ENCODE data around the gene RAP1GDS1.
"Not testable (repeated sequence)": the region's sequence is repeated elsewhere in the genome, so short reads cannot be mapped to it uniquely, and the experiment has no call there.

The RAP1GDS1 gene

DNA sequence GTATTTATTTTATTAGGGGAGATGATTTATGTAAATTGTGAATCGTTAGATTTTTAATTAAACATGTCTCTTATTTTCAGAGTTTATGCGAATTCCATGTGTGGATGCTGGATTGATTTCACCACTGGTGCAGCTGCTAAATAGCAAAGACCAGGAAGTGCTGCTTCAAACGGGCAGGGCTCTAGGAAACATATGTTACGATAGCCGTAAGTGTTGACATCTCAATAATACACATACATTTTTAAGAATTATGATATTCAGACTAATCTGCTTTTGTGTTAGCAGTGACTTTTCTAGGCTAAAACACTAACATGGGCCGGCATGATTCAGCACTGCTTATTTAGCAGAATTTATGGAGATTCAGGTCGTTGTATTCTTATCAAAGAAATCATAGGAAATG is 91.2 kb downstream of the RAP1GDS1 start:
- Histone ChIP-seq H2AFZ (ENCODE audit: low read length, unreplicated experiment) (no peak overlapping the region), H3K36me3 (ENCODE audit: insufficient read depth, low read length) (peaks cover 11% of the 10 kb centered on the region), H3K4me3 (ENCODE audit: low read depth, low read length) (no peak overlapping the region), H3K27me3 (ENCODE audit: insufficient read depth, low read length) (no peaks in the 10 kb centered on the region), H3K4me1 (ENCODE audit: control insufficient read depth, insufficient read depth, low read length, unreplicated experiment) (no peaks in the 10 kb centered on the region), H3K27ac (ENCODE audit: low read depth, low read length) (no peak overlapping the region), H3K79me2 (ENCODE audit: control insufficient read depth, insufficient read depth, low read length, unreplicated experiment) (peaks cover 18% of the 10 kb centered on the region)

DNA sequence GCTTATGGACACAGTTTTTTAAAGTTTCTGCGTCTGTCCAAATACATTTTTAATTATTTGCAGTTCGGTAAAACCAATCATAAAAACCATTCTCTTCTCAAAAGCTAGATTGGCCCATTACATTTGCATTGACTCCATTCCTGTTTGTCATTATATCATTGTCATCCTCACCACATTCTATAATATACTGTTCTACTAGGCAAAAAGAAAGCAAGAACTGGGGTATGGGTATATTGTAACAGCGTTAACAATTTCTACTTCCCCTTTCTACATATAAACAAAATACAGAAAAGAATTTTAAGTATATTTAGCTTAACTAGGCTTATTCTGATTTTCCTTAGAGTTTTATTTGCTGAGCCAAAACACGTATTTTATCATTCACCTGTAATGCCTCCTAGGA is 91.8 kb downstream of the RAP1GDS1 start:
- H3K4me3 ChIP-seq (ENCODE audit: low read depth, low read length), result no peak overlapping the region
- no peak overlapping the region for H2AFZ ChIP-seq (ENCODE audit: low read length, unreplicated experiment)
- no peak overlapping the region for H3K27ac ChIP-seq (ENCODE audit: low read depth, low read length)
- no peaks in the 10 kb centered on the region for H3K27me3 ChIP-seq (ENCODE audit: insufficient read depth, low read length)
- H3K4me1 ChIP-seq (ENCODE audit: control insufficient read depth, insufficient read depth, low read length, unreplicated experiment), result no peaks in the 10 kb centered on the region
- peaks cover 18% of the 10 kb centered on the region for H3K79me2 ChIP-seq (ENCODE audit: control insufficient read depth, insufficient read depth, low read length, unreplicated experiment)
- peaks cover 7% of the 10 kb centered on the region; the same call in 1 of the 2 replicates for H3K36me3 ChIP-seq (ENCODE audit: insufficient read depth, low read length)

DNA sequence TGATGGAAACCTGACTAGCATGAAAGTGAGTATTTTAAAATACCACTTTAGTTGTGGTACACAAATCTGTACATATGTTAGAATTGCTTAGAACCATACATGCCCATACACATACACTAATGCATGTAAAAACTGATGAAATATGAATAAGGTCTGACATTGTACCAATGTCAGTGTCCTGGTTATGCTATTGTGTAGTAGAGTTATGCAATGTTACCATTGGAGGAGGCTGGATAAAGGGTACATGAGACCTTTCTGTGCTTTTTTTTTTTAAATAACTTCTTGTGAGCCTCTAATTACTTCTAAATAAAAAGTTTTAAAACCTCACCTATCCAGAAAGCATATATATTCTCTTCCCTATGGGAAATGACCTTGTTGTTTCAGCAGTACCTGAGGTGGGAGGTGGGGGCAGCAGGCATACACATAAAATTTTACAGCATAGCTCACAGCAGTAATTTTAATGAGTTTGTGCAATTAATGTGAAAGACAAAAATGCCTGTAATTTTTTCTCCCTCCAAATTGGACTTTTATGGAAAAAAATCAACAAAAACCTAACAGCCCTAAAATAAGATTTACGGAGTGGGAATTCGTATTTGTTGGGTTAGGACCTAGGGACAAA is 97.6 kb downstream of the RAP1GDS1 start:
- Histone ChIP-seq H3K27me3 (ENCODE audit: insufficient read depth, low read length) (no peaks in the 10 kb centered on the region), H3K79me2 (ENCODE audit: control insufficient read depth, insufficient read depth, low read length, unreplicated experiment) (peaks cover 3% of the 10 kb centered on the region), H2AFZ (ENCODE audit: low read length, unreplicated experiment) (no peak overlapping the region), H3K4me3 (ENCODE audit: low read depth, low read length) (no peak overlapping the region), H3K36me3 (ENCODE audit: insufficient read depth, low read length) (peaks cover 7% of the 10 kb centered on the region), H3K27ac (ENCODE audit: low read depth, low read length) (no peak overlapping the region), H3K4me1 (ENCODE audit: control insufficient read depth, insufficient read depth, low read length, unreplicated experiment) (no peaks in the 10 kb centered on the region)

DNA sequence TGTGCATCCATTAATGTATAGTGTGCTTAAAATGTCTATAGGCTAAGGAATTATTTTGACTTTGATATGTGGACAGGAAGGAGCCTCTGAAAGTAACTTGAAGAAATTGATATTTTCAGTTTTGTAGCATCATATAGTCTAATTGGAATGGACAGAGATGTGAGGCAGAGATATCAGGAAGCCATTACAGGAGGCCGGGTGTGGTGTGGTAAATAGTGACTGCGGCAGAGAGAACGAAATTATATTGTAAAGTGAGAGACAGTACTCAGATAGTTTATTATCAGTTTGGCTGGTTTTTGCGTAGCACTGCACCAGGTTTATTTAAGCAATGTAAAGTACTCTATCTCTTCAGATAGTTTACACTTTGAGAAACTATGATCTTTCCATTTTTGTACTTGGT is 98.5 kb downstream of the RAP1GDS1 start:
- peaks cover 13% of the 10 kb centered on the region for H3K36me3 ChIP-seq (ENCODE audit: insufficient read depth, low read length)
- no peaks in the 10 kb centered on the region for H3K4me1 ChIP-seq (ENCODE audit: control insufficient read depth, insufficient read depth, low read length, unreplicated experiment)
- H3K27ac ChIP-seq (ENCODE audit: low read depth, low read length), result no peak overlapping the region
- no peak overlapping the region for H2AFZ ChIP-seq (ENCODE audit: low read length, unreplicated experiment)
- no peak overlapping the region for H3K4me3 ChIP-seq (ENCODE audit: low read depth, low read length)
- H3K79me2 ChIP-seq (ENCODE audit: control insufficient read depth, insufficient read depth, low read length, unreplicated experiment), result peaks cover 3% of the 10 kb centered on the region
- H3K27me3 ChIP-seq (ENCODE audit: insufficient read depth, low read length), result no peaks in the 10 kb centered on the region

DNA sequence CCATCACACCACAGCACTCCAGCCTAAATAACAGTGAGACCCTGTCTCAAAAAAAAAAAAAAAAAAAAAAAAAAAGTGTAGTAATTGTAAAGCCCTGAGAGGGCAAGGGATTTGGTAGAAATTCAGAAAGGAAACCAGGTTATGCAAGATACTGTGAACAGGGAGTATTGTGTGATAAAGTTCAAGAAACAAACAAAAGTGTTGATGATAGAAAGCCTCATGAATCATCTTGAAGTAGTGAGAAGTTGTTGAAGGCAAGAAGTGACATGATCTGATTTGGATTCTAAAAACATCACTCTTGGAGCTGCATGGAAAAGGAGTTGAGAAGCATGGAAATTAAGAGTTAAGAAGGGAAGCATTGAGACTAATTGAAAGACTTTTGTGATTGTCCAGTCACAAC is 102.2 kb downstream of the RAP1GDS1 start:
- no peaks in the 10 kb centered on the region for H3K27me3 ChIP-seq (ENCODE audit: insufficient read depth, low read length)
- H3K36me3 ChIP-seq (ENCODE audit: insufficient read depth, low read length), result peaks cover 25% of the 10 kb centered on the region
- no peak overlapping the region for H3K4me3 ChIP-seq (ENCODE audit: low read depth, low read length)
- no peak overlapping the region for H3K27ac ChIP-seq (ENCODE audit: low read depth, low read length)
- H3K79me2 ChIP-seq (ENCODE audit: control insufficient read depth, insufficient read depth, low read length, unreplicated experiment), result no peaks in the 10 kb centered on the region
- H2AFZ ChIP-seq (ENCODE audit: low read length, unreplicated experiment), result no peak overlapping the region
- no peaks in the 10 kb centered on the region for H3K4me1 ChIP-seq (ENCODE audit: control insufficient read depth, insufficient read depth, low read length, unreplicated experiment)

DNA sequence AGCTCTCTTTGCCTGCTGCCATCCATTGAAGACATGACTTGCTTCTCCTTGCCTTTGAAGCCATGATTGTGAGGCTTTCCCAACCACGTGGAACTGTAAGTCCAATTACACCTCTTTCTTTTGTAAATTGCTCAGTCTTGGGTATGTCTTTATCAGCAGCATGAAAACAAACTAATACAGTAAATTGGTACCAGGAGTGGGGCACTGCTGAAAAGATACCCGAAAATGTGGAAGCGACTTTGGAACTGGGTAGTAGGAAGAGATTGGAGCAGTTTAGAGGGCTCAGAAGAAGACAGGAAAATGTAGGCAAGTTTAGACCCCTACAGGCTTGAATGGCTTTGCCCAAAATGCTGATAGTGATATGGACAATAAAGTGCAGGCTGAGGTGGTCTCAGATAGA is 105.1 kb downstream of the RAP1GDS1 start:
- H3K36me3 ChIP-seq (ENCODE audit: insufficient read depth, low read length), result peaks cover 27% of the 10 kb centered on the region
- not testable (repeated sequence) for H3K79me2 ChIP-seq (ENCODE audit: control insufficient read depth, insufficient read depth, low read length, unreplicated experiment); H3K4me3 ChIP-seq (ENCODE audit: low read depth, low read length); H3K4me1 ChIP-seq (ENCODE audit: control insufficient read depth, insufficient read depth, low read length, unreplicated experiment); H2AFZ ChIP-seq (ENCODE audit: low read length, unreplicated experiment); H3K27ac ChIP-seq (ENCODE audit: low read depth, low read length); H3K27me3 ChIP-seq (ENCODE audit: insufficient read depth, low read length)

DNA sequence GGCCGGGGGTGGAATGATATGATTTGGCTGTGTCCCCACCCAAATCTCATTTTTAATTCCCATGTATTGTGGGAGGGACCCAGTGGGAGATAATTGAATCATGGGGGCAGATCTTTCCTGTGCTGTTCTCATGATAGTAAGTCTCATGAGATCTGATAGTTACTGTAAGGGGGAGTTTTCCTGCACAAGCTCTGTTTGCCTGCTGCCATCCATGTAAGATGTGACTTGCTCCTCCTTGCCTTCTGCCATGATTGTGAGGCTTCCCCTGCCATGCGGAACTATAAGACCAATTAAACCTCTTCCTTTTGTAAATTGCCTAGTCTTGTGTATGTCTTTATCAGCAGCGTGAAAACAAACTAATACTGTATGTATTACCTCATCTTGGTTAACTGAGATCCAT is 106.8 kb downstream of the RAP1GDS1 start:
- not testable (repeated sequence) for H3K4me1 ChIP-seq (ENCODE audit: control insufficient read depth, insufficient read depth, low read length, unreplicated experiment); H3K79me2 ChIP-seq (ENCODE audit: control insufficient read depth, insufficient read depth, low read length, unreplicated experiment); H3K27ac ChIP-seq (ENCODE audit: low read depth, low read length); H3K27me3 ChIP-seq (ENCODE audit: insufficient read depth, low read length); H3K4me3 ChIP-seq (ENCODE audit: low read depth, low read length); H2AFZ ChIP-seq (ENCODE audit: low read length, unreplicated experiment)
- H3K36me3 ChIP-seq (ENCODE audit: insufficient read depth, low read length), result peaks cover 27% of the 10 kb centered on the region

DNA sequence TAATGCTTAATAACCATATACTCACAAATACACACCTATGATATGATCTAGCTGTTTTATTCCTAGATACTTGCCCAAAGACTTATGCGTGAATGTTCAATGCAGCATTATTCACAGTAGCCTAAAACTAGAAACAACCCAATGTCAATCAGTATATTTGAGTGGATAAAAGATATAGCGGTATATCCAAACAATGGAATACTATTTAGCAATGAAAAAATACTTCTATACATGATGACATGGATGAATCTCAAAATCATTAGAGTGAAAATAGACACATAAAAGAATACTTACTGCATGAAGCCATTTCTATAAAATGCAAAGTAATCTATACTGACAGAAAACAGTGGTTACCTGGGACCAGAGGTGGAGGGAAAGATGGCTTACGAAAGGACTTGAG is 108.1 kb downstream of the RAP1GDS1 start:
- Histone ChIP-seq H3K27ac (ENCODE audit: low read depth, low read length) (no peak overlapping the region), H3K27me3 (ENCODE audit: insufficient read depth, low read length) (no peaks in the 10 kb centered on the region), H3K4me3 (ENCODE audit: low read depth, low read length) (no peak overlapping the region), H3K79me2 (ENCODE audit: control insufficient read depth, insufficient read depth, low read length, unreplicated experiment) (no peaks in the 10 kb centered on the region), H3K36me3 (ENCODE audit: insufficient read depth, low read length) (peaks cover 23% of the 10 kb centered on the region), H2AFZ (ENCODE audit: low read length, unreplicated experiment) (no peak overlapping the region), H3K4me1 (ENCODE audit: control insufficient read depth, insufficient read depth, low read length, unreplicated experiment) (no peaks in the 10 kb centered on the region)

DNA sequence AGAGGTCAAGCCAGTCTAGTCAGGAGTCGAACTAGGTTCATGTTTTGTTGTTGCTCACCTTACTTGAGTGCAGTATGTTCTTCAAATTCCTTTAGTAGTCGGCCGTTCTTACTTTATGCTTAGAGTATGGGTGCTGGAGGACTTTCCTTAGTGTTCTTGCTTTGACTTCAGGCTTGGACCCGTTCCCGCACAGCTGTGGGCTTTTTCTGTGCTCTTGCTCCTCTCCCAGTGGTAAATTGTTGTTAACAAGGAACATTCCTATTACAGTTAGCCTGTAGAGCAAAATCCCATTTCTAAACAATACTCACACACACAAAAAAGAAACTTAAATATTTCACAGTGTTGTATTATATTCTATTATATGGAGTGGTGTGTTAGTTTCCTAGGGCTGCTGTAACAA is 113.5 kb downstream of the RAP1GDS1 start:
- no peaks in the 10 kb centered on the region for H3K36me3 ChIP-seq (ENCODE audit: insufficient read depth, low read length)
- H3K27me3 ChIP-seq (ENCODE audit: insufficient read depth, low read length), result no peaks in the 10 kb centered on the region
- no peak overlapping the region for H3K4me3 ChIP-seq (ENCODE audit: low read depth, low read length)
- H2AFZ ChIP-seq (ENCODE audit: low read length, unreplicated experiment), result no peak overlapping the region
- peaks cover 15% of the 10 kb centered on the region for H3K4me1 ChIP-seq (ENCODE audit: control insufficient read depth, insufficient read depth, low read length, unreplicated experiment)
- H3K79me2 ChIP-seq (ENCODE audit: control insufficient read depth, insufficient read depth, low read length, unreplicated experiment), result no peaks in the 10 kb centered on the region
- H3K27ac ChIP-seq (ENCODE audit: low read depth, low read length), result no peak overlapping the region

DNA sequence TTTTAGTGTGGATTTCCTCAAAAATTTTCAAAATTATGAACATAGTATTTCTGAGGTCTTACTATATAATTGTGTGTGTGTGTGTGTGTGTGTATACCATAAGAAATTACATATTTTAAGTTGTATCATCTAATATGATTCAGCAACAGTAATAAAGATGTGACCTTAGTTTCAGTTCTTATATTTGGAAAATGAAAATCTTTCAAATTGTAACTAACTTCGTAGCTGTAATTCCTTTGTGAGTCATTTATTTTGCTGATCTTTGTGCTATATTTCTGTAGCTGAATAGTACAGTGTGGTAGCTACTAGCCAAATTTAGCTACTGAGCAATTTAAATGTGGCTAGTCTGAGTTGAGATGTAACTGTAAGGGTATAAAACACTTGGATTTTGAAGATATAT is 116.4 kb downstream of the RAP1GDS1 start:
- H3K4me3 ChIP-seq (ENCODE audit: low read depth, low read length), result peak overlapping the region; percentile 56
- H3K36me3 ChIP-seq (ENCODE audit: insufficient read depth, low read length), result no peaks in the 10 kb centered on the region
- H2AFZ ChIP-seq (ENCODE audit: low read length, unreplicated experiment), result no peak overlapping the region
- no peaks in the 10 kb centered on the region for H3K27me3 ChIP-seq (ENCODE audit: insufficient read depth, low read length)
- H3K4me1 ChIP-seq (ENCODE audit: control insufficient read depth, insufficient read depth, low read length, unreplicated experiment), result peaks cover 21% of the 10 kb centered on the region
- peak overlapping the region; percentile 57 for H3K27ac ChIP-seq (ENCODE audit: low read depth, low read length)
- H3K79me2 ChIP-seq (ENCODE audit: control insufficient read depth, insufficient read depth, low read length, unreplicated experiment), result no peaks in the 10 kb centered on the region

DNA sequence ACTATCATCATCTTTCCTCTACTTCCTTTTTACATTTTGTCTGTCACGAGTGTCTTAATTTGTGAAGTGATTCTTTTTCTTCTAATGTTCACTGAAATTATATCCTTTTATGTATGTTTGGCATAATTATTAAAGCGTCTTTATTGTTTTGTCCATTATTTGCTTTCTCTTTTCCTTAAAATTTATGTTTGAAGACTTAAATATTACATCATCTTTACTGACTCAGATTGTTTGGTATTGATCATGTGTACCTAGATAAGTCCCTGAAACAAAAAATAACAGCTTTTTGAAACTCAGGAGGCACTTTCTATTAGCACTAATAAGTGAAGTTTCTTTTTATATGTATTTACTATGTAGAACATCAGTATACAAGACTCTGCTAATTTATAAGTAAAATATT is 120.1 kb downstream of the RAP1GDS1 start:
- H3K4me1 ChIP-seq (ENCODE audit: control insufficient read depth, insufficient read depth, low read length, unreplicated experiment), result peaks cover 21% of the 10 kb centered on the region
- no peaks in the 10 kb centered on the region for H3K36me3 ChIP-seq (ENCODE audit: insufficient read depth, low read length)
- no peak overlapping the region for H3K4me3 ChIP-seq (ENCODE audit: low read depth, low read length)
- no peak overlapping the region for H2AFZ ChIP-seq (ENCODE audit: low read length, unreplicated experiment)
- no peak overlapping the region for H3K27ac ChIP-seq (ENCODE audit: low read depth, low read length)
- H3K79me2 ChIP-seq (ENCODE audit: control insufficient read depth, insufficient read depth, low read length, unreplicated experiment), result no peaks in the 10 kb centered on the region
- H3K27me3 ChIP-seq (ENCODE audit: insufficient read depth, low read length), result no peaks in the 10 kb centered on the region
